Neural cell (in vitro differentiated cells): Measurements from ENCODE around the gene FAM89A. TPM values are rescaled to one million over a fixed set of nuclear protein-coding genes. Genes with fewer than 3 reads are reported as not detected.
"Not testable (repeated sequence)": the region's sequence is repeated elsewhere in the genome, so short reads cannot be mapped to it uniquely, and the experiment has no call there.

Experiments used
- H2AFZ ChIP-seq: fragments of 200-600, 300-800 bp; sonication (generic), shearing (Covaris generic); 2 replicates; pipeline ENCODE4 v1.6.0; 2014; ENCODE audit warnings: low read depth, mild to moderate bottlenecking, antibody characterized with exemption, low read length, moderate library complexity
- H3F3A ChIP-seq: fragments of 200-600 bp; shearing (Covaris generic); 2 replicates; pipeline ENCODE4 v1.6.1; 2016; ENCODE audit warnings: mild to moderate bottlenecking, moderate library complexity, mixed read lengths, antibody characterized with exemption, low read length; ENCODE audit not compliant: insufficient read depth, poor library complexity, severe bottlenecking
- H3K27ac ChIP-seq: fragments of 200-600, 300-800 bp; sonication (generic), shearing (Covaris generic); 2 replicates; pipeline ENCODE4 v1.5.1; 2014; ENCODE audit warnings: mild to moderate bottlenecking, low read length, moderate library complexity
- H3K27me3 ChIP-seq: fragments of 300-800, 200-600 bp; sonication (generic), shearing (Covaris generic); 2 replicates; pipeline ENCODE4 v1.6.0; 2014; ENCODE audit warnings: mild to moderate bottlenecking, low read depth, low read length, moderate library complexity; ENCODE audit not compliant: insufficient read depth
- H3K36me3 ChIP-seq: fragments of 300-800, 200-600 bp; sonication (generic), shearing (Covaris generic); 2 replicates; pipeline ENCODE4 v1.5.1; 2014; ENCODE audit warnings: mild to moderate bottlenecking, antibody characterized with exemption, low read length, moderate library complexity; ENCODE audit not compliant: insufficient read depth
- H3K4me2 ChIP-seq: fragments of 300-800, 200-600 bp; sonication (generic), shearing (Covaris generic); 2 replicates; pipeline ENCODE4 v1.6.0; 2014; ENCODE audit warnings: mild to moderate bottlenecking, low read length
- H3K4me3 ChIP-seq: fragments of 300-800, 200-600 bp; sonication (generic), shearing (Covaris generic); 2 replicates; pipeline ENCODE4 v1.5.1; 2014; ENCODE audit warnings: mild to moderate bottlenecking, low read length, moderate library complexity
- H3K79me2 ChIP-seq: fragments of 200-600 bp; shearing (Covaris generic); replicated peaks from 2 replicates; pipeline ENCODE4 v1.6.0; 2014; ENCODE audit warnings: mild to moderate bottlenecking, low read length, moderate library complexity; ENCODE audit not compliant: insufficient read depth
- H3K9ac ChIP-seq: fragments of 300-800, 200-600 bp; sonication (generic), shearing (Covaris generic); 2 replicates; pipeline ENCODE4 v1.6.1; 2016; ENCODE audit warnings: mild to moderate bottlenecking, low read length, mixed read lengths
- H3K9me2 ChIP-seq: fragments of 200-600 bp; shearing (Covaris generic); 2 replicates; pipeline ENCODE4 v1.6.1; 2016; ENCODE audit warnings: mild to moderate bottlenecking, low read length, mixed read lengths; ENCODE audit not compliant: insufficient read depth
- H3K9me3 ChIP-seq: fragments of 200-600, 300-800 bp; sonication (generic), shearing (Covaris generic); 2 replicates; pipeline ENCODE4 v1.6.1; 2016; ENCODE audit warnings: mild to moderate bottlenecking, mixed run types, low read length, moderate library complexity, mixed read lengths
- H4K20me1 ChIP-seq: fragments of 200-600 bp; shearing (Covaris generic); 2 replicates; pipeline ENCODE4 v1.6.1; 2016; ENCODE audit warnings: mild to moderate bottlenecking, mixed run types; ENCODE audit not compliant: insufficient read depth
- CTCF ChIP-seq: fragments of 450-650 bp; IDR thresholded peaks from 2 replicates; pipeline ENCODE4 v1.5.1; 2014; ENCODE audit warnings: antibody characterized with exemption, mild to moderate bottlenecking, moderate library complexity; ENCODE audit not compliant: poor library complexity, severe bottlenecking
- EP300 ChIP-seq: fragments of 450-650 bp; conservative IDR thresholded peaks from 2 replicates; pipeline ENCODE4 v1.6.1; 2014; ENCODE audit warnings: antibody characterized with exemption, mild to moderate bottlenecking, moderate library complexity; ENCODE audit not compliant: poor library complexity, severe bottlenecking
- EZH2 ChIP-seq: fragments of 200-600, 300-800 bp; shearing (Covaris generic), sonication (generic); IDR thresholded peaks from 2 replicates; pipeline ENCODE4 v1.6.1; 2014; ENCODE audit warnings: antibody characterized with exemption, low read length, borderline replicate concordance, mild to moderate bottlenecking; ENCODE audit not compliant: insufficient read depth, poor library complexity, severe bottlenecking
- MXI1 ChIP-seq: fragments of 450-650 bp; conservative IDR thresholded peaks from 2 replicates; pipeline ENCODE4 v1.6.1; 2014; ENCODE audit warnings: antibody characterized with exemption, mild to moderate bottlenecking; ENCODE audit not compliant: poor library complexity, severe bottlenecking
- POLR2AphosphoS5 ChIP-seq: IDR thresholded peaks from 2 replicates; pipeline ENCODE4 v1.6.1; 2012
- RAD21 ChIP-seq: fragments of 450-650 bp; conservative IDR thresholded peaks from 2 replicates; pipeline ENCODE4 v1.6.1; 2014; ENCODE audit warnings: antibody characterized with exemption, mild to moderate bottlenecking, moderate library complexity
- REST ChIP-seq: IDR thresholded peaks from 2 replicates; pipeline ENCODE4 v1.6.1; 2012; ENCODE audit warnings: borderline replicate concordance
- SMC3 ChIP-seq: fragments of 450-650 bp; conservative IDR thresholded peaks from 2 replicates; pipeline ENCODE4 v1.6.1; 2014; ENCODE audit warnings: antibody characterized with exemption, mild to moderate bottlenecking, moderate library complexity; ENCODE audit not compliant: poor library complexity
- TAF1 ChIP-seq: IDR thresholded peaks from 2 replicates; pipeline ENCODE4 v1.6.1; 2012; ENCODE audit warnings: low read depth
- polyA plus RNA-seq: library from polyadenylated mRNA; depleted of rRNA; stranded (reverse); fragments of >200 nt; gene quantifications from 2 replicates; pipeline ENCODE4 v1.2.3, GENCODE V29; 2014

Gene FAM89A
- polyA plus RNA-seq, 1 donor from 2014 or later, result 0.20 TPM

- no peak overlapping the region for H3K9ac ChIP-seq
- no peaks in the 10 kb centered on the region for H3K36me3 ChIP-seq
- TF ChIP-seq EZH2, result no peak
- no peak for TF ChIP-seq EP300
- no peak for TF ChIP-seq REST
- TF ChIP-seq TAF1, result no peak
- TF ChIP-seq POLR2AphosphoS5, result no peak
- TF ChIP-seq RAD21, result no peak
- no peaks in the 10 kb centered on the region for H3K79me2 ChIP-seq
- H3K27me3 ChIP-seq, result no peaks in the 10 kb centered on the region
- H2AFZ ChIP-seq, result no peak overlapping the region
- H3F3A ChIP-seq, result no peaks in the 10 kb centered on the region
- no peaks in the 10 kb centered on the region for H3K9me3 ChIP-seq
- no peaks in the 10 kb centered on the region for H3K9me2 ChIP-seq
- H3K27ac ChIP-seq, result no peak overlapping the region
- H3K4me3 ChIP-seq, result no peak overlapping the region
- no peaks in the 10 kb centered on the region for H4K20me1 ChIP-seq
- no peak overlapping the region for H3K4me2 ChIP-seq
Measured at GRCh38 chr1:230986976-230987375, 53.1 kb downstream of the FAM89A start.

- no peak for TF ChIP-seq EP300
- no peak for TF ChIP-seq MXI1
- no peak for TF ChIP-seq TAF1
- no peak for TF ChIP-seq REST
- TF ChIP-seq EZH2, result no peak
- no peak for TF ChIP-seq RAD21
- no peak for TF ChIP-seq SMC3
- TF ChIP-seq POLR2AphosphoS5, result no peak
- no peak for TF ChIP-seq CTCF
- H3K4me2 ChIP-seq, result no peak overlapping the region
- H3K79me2 ChIP-seq, result no peaks in the 10 kb centered on the region
- no peak overlapping the region for H3K27ac ChIP-seq
- no peaks in the 10 kb centered on the region for H3K27me3 ChIP-seq
- H3K36me3 ChIP-seq, result no peaks in the 10 kb centered on the region
- H3K4me3 ChIP-seq, result no peak overlapping the region
- no peak overlapping the region for H2AFZ ChIP-seq
- no peaks in the 10 kb centered on the region for H3K9me3 ChIP-seq
- no peaks in the 10 kb centered on the region for H4K20me1 ChIP-seq
- no peak overlapping the region for H3K9ac ChIP-seq
- no peaks in the 10 kb centered on the region for H3K9me2 ChIP-seq
- no peaks in the 10 kb centered on the region for H3F3A ChIP-seq
Measured at GRCh38 chr1:230985711-230986110, 54.3 kb downstream of the FAM89A start.

- H3K27ac ChIP-seq, H3K4me2 ChIP-seq, H3K9me3 ChIP-seq: not testable (repeated sequence)
Measured at GRCh38 chr1:230984622-230985515, 55.2 kb downstream of the FAM89A start.

More at GRCh38 chr1:230984622-230985515, 55.2 kb downstream of the FAM89A start:
- not testable (repeated sequence) for H3K9ac ChIP-seq, H4K20me1 ChIP-seq, H3K79me2 ChIP-seq, H3K36me3 ChIP-seq, H3F3A ChIP-seq, H3K27me3 ChIP-seq, H2AFZ ChIP-seq, H3K4me3 ChIP-seq, H3K9me2 ChIP-seq
